Measurements from ENCODE around the gene DBNDD2.
A peak's percentile ranks its signal among the peaks of the same experiment; 100 is the strongest.

The DBNDD2 gene

DNA sequence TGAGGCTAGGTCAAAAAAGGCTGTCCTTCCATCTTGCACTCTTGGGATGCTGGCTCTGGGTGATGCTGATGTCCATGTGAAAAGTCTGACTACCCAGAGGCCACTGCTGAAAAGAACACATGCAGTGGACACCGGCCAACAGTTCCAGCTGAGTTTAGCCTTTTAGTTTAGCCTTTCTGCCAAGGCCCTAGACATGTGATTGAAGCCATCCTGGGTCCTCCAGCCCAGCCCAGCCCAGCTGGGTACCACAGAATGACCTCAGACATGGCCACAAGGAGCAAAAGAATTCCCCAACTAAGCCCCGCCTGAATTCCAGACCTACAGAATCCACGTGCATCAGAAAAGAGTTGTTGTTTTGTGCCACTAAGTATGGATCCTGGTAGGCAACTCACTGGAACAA, 25.2 kb downstream of the DBNDD2 start:
- no peaks in the 10 kb centered on the region for H4K20me1 ChIP-seq (ENCODE audit: control insufficient read depth, insufficient read depth, low read depth, low read length)
- H3K27ac ChIP-seq (ENCODE audit: low read depth, low read length): peak overlapping the region; percentile 87
- peaks cover 46% of the 10 kb centered on the region for H3K4me1 ChIP-seq (ENCODE audit: control insufficient read depth, low read length)
- no peaks in the 10 kb centered on the region for H3K9me3 ChIP-seq (ENCODE audit: control insufficient read depth, insufficient read depth, low read length)
- H3K4me2 ChIP-seq (ENCODE audit: low read length): peak overlapping the region; percentile 86
- H3F3A ChIP-seq (ENCODE audit: control insufficient read depth, insufficient read depth): peaks cover 8% of the 10 kb centered on the region
- H3K79me2 ChIP-seq (ENCODE audit: control insufficient read depth, low read length): no peaks in the 10 kb centered on the region
- H3K36me3 ChIP-seq (ENCODE audit: control insufficient read depth, low read length): peaks cover 19% of the 10 kb centered on the region
- TF ChIP-seq, protein P1, sequence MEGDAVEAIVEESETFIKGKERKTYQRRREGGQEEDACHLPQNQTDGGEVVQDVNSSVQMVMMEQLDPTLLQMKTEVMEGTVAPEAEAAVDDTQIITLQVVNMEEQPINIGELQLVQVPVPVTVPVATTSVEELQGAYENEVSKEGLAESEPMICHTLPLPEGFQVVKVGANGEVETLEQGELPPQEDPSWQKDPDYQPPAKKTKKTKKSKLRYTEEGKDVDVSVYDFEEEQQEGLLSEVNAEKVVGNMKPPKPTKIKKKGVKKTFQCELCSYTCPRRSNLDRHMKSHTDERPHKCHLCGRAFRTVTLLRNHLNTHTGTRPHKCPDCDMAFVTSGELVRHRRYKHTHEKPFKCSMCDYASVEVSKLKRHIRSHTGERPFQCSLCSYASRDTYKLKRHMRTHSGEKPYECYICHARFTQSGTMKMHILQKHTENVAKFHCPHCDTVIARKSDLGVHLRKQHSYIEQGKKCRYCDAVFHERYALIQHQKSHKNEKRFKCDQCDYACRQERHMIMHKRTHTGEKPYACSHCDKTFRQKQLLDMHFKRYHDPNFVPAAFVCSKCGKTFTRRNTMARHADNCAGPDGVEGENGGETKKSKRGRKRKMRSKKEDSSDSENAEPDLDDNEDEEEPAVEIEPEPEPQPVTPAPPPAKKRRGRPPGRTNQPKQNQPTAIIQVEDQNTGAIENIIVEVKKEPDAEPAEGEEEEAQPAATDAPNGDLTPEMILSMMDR (IDR thresholded peaks at IDR 0.05; ENCODE audit: low read depth, low read length, poor library complexity, severe bottlenecking): no peak
- no peak for TF ChIP-seq EZH2phosphoT487 (IDR thresholded peaks at IDR 0.05; ENCODE audit: borderline replicate concordance, low read length)
- 0 out of 2 replicates have a peak overlapping the region, but pooled peaks have one; percentile 64 for H3K4me3 ChIP-seq (ENCODE audit: low read length)
- H3K27me3 ChIP-seq (ENCODE audit: control insufficient read depth, low read length): no peaks in the 10 kb centered on the region
- no peaks in the 10 kb centered on the region for H3K9me2 ChIP-seq (replicated peaks; ENCODE audit: control insufficient read depth, low read length)

DNA sequence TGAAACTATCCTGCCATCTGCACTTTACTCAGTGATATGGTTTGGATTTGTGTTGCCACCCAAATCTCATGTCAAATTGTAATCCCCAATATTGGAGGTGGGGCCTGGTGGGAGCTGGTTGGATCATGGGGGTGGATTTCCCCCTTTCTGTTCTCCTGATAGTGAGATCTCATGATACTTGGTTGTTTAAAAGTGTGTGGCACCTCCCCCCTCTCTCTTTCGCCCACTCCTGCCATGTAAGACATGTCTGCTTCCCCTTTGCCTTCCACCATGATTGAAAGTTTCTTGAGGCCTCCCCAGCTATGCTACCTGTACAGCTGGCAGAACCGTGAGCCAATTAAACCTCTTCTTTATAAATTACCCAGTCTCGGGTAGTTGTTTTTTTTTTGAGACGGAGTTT, 25.9 kb downstream of the DBNDD2 start:
- TF ChIP-seq, protein P1 (IDR thresholded peaks at IDR 0.05; ENCODE audit: low read depth, low read length, poor library complexity, severe bottlenecking): no peak
- no peak for TF ChIP-seq EZH2phosphoT487 (IDR thresholded peaks at IDR 0.05; ENCODE audit: borderline replicate concordance, low read length)
- Histone ChIP-seq H3K4me1 (ENCODE audit: control insufficient read depth, low read length) (peaks cover 46% of the 10 kb centered on the region), H3K4me2 (ENCODE audit: low read length) (no peak overlapping the region), H3K4me3 (ENCODE audit: low read length) (no peak overlapping the region), H3K27me3 (ENCODE audit: control insufficient read depth, low read length) (no peaks in the 10 kb centered on the region), H3K36me3 (ENCODE audit: control insufficient read depth, low read length) (peaks cover 19% of the 10 kb centered on the region), H3F3A (ENCODE audit: control insufficient read depth, insufficient read depth) (peaks cover 8% of the 10 kb centered on the region), H3K79me2 (ENCODE audit: control insufficient read depth, low read length) (no peaks in the 10 kb centered on the region), H4K20me1 (ENCODE audit: control insufficient read depth, insufficient read depth, low read depth, low read length) (no peaks in the 10 kb centered on the region), H3K9me2 (replicated peaks; ENCODE audit: control insufficient read depth, low read length) (no peaks in the 10 kb centered on the region), H3K9me3 (ENCODE audit: control insufficient read depth, insufficient read depth, low read length) (no peaks in the 10 kb centered on the region), H3K27ac (ENCODE audit: low read depth, low read length) (no peak overlapping the region)

DNA sequence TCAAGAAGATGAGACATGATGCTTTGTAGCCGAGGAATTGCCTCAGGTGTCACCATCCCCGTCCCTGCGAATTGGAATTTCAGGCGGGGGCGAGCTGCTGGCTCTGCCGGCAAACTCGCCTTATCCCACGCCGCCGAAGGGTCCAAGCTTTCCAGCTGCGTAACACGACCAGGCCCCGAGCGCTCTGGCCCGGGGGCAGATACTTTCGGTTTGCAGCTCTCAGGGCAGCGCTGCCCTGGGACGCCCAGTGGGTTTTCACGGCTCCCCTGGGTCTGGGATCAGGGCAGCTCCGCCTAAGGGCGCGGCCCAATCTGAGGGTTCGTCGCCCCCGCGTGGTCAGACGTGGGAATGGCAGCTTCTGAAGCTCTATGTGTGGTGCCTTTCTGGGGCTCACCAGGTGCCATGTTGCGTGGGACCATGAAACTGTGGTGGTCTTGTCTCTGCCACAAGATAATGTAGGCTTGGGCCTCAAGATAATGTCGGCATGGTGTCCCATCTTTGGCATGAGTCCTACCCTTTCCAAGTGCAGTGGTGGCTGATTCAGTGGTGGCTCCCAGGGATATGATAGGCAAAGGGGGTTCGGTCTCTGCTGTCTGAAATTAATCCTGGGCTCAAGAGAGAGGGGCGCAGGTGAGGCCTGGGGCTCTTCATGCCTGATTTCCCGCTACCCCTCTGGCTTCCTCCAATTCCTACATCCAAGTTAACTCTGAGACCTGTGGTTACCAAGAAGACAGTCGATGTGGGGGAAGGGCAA, 28.8 kb downstream of the DBNDD2 start:
- peak overlapping the region; percentile 92 for H3K4me2 ChIP-seq (ENCODE audit: low read length)
- H3K4me3 ChIP-seq (ENCODE audit: low read length): peak overlapping the region; percentile 78
- no peak overlapping the region for H3K27ac ChIP-seq (ENCODE audit: low read depth, low read length)
- H4K20me1 ChIP-seq (ENCODE audit: control insufficient read depth, insufficient read depth, low read depth, low read length): no peaks in the 10 kb centered on the region
- H3K79me2 ChIP-seq (ENCODE audit: control insufficient read depth, low read length): no peaks in the 10 kb centered on the region
- H3K36me3 ChIP-seq (ENCODE audit: control insufficient read depth, low read length): peaks cover 13% of the 10 kb centered on the region
- peaks cover 39% of the 10 kb centered on the region for H3K4me1 ChIP-seq (ENCODE audit: control insufficient read depth, low read length)
- H3K9me2 ChIP-seq (replicated peaks; ENCODE audit: control insufficient read depth, low read length): no peaks in the 10 kb centered on the region
- H3K27me3 ChIP-seq (ENCODE audit: control insufficient read depth, low read length): no peaks in the 10 kb centered on the region
- no peaks in the 10 kb centered on the region for H3K9me3 ChIP-seq (ENCODE audit: control insufficient read depth, insufficient read depth, low read length)
- TF ChIP-seq, protein P1 (IDR thresholded peaks at IDR 0.05; ENCODE audit: low read depth, low read length, poor library complexity, severe bottlenecking): peak; percentile 92
- TF ChIP-seq EZH2phosphoT487 (IDR thresholded peaks at IDR 0.05; ENCODE audit: borderline replicate concordance, low read length): no peak
- peaks cover 8% of the 10 kb centered on the region for H3F3A ChIP-seq (ENCODE audit: control insufficient read depth, insufficient read depth)

Measured in DOHH2 (cell line).